NOMO-1 treated with dmso at 0.1 percent for 144 hours (cell line): ENCODE results near the gene WRNIP1.
"Not testable (repeated sequence)": the region's sequence is repeated elsewhere in the genome, so short reads cannot be mapped to it uniquely, and the experiment has no call there.

ENCODE experiments used
- DNase-seq: peaks from one replicate; lab custom pipeline; 2025; ENCODE audit not compliant: unreplicated experiment; lab: John Stamatoyannopoulos, UW

Gene WRNIP1

DNA sequence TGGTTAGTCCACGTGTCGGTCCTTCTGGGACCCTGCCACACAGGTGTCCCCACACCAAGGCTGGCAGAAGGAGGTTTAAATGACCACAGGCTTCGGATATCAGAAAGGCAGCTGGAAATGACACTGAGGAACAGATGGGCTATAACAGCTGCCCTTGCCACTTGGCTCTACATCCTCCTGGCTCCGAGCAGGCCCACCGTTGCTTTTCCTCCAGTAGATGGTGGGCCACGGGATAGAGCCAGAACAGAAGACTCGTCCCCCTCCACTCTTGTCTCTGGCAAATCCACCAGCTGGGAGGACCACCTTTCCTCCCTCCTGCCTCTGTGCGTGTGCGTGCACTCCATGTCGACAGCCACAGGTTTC lies 17.6 kb downstream of the WRNIP1 start:
- no peak for DNase-seq

DNA sequence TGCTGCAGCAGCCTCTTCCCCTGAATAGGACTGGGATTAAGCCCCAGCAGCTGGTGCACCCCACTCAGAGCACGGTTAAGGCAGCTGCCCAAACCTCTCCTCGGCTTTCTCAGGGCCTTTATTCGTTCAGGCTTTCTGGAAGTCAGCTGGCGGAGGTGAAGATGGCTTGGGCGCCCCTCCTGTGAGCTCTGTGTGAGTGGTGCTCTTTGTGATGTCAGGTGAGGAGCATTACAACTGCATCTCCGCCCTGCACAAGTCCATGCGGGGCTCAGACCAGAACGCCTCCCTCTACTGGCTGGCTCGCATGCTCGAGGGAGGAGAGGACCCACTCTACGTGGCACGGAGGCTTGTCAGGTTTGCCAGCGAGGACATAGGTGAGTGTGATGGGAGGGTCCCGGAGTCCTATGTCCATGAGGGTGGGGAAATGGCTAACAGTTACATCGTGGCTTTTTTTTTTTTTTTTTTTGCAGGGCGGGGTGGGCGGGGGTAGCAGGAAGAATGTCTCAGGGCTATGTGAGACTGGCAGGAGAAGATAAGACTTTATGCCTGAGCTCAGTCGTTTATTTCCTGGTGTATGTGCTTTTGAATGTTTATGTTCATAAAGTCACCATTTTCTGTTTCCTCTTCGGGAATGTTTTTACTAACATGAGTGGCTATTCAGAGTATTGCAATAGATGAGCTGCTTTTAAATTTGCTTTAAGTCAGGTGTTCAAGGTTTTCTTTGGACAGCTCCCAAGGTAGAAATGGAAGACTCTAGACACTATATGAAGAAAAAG lies 18.2 kb downstream of the WRNIP1 start:
- no peak for DNase-seq

DNA sequence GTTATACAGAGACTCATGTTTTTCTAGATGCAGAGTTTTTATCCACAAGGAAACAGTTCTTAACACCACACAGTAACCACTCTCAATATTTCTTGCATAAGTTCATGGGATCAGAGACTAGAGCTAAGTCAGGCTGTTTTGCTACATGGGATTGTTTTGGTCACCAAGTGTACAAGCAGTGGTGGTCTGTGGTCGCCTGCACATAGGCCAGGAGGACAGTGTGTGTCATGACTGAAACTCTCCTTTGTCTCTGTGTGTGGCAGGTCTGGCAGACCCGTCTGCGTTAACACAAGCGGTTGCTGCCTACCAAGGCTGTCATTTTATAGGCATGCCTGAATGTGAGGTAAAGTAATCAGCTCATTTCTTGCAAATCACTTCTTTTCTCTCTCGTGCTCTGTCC lies 18.9 kb downstream of the WRNIP1 start:
- DNase-seq, result no peak

DNA sequence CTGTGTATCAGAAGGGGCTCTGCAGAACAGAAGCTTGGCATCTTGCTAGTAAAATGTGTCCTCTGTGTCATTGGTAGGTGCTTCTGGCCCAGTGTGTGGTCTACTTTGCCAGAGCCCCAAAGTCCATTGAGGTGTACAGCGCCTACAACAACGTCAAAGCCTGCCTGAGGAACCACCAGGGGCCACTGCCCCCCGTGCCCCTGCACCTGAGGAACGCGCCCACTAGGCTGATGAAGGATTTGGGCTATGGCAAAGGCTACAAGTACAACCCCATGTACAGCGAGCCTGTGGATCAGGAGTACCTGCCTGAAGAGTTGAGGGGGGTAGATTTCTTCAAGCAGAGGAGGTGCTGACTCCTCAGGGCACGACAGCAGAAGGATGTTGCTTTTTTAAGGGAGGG lies 19.7 kb downstream of the WRNIP1 start:
- no peak for DNase-seq

DNA sequence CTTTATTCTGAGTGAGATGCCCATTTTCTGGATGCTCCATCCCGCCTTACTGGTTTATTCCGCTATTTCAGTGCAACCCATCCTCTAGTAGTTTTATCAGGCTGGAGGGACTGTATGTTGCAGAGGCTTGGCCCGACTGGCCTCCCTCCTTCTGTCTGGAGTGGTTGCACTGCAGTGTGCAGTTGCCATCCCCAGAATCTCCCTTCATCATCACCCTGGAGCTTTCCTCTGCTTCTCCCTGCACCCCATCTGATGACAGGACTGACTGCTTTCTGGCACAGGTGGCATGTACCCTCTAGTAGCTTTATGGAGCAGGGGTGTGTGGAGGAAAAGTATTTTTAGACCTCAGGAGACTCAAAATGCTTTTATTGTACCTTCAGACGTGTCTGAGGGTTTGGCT lies 21.1 kb downstream of the WRNIP1 start:
- DNase-seq, result no peak

DNA sequence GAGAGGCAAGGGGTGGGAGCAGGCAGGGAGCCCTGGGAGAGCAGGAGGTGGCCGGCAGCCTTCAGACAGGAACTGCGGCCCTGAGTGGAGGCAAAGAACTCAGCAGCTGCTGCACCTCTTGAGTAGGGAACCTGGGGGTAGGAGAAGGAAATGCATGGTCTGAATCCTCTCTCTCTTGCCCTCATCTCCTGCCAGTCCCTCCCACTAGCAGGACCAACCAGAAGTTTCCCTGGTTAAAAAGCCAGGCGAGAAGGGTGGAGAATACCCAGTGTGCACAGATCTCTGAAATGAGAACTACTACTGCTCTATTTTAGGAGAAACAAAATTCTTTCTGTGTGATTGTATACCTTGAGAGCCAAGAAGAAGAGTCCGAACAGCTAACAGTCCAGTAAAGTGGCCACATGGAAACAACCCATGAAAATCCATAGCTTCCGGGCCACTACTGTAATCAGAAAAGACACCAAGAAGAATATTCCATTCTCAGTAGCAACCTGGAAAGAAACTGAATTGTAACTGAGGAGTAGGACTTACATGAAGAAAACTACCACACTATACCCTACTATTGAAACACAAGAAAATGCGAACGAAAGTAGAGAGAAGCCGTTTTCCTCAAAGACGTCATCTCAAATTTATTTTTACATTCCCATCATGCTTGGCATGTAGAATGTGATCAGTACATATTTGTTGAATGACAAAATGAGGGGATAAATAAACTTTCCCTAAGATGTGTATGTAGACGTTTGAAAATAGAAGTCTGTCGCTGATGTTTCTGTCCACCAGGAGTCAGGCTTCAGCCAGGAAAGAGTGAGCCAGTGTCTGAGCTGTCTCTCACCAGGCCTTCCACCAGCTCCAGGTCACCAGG lies 25.6 kb downstream of the WRNIP1 start:
- DNase-seq, result peak; percentile 74

DNA sequence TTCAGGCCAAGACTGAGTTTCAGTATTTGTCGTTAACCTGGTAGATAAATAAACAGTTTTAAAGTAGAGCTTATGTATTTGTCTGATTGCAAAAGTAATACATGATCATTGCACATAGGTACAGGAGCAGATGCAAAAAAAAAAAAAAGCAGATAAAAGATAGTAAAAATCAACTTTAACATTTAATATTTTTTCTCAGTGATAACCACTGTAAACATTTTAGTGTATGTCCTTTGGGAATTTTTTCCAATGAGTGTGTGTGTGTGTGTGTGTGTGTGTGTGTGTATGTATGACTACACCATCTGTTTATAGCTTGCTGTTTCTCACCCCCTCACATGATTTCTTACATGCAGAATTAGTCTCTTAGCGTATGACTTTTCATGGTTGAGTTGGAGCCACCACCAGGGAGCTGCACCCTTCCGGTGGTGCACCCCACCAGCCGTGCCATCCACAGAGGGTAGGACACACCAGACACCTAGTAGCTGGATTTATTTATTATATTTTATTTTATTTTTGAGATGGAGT lies 26.3 kb downstream of the WRNIP1 start:
- no peak for DNase-seq

DNA sequence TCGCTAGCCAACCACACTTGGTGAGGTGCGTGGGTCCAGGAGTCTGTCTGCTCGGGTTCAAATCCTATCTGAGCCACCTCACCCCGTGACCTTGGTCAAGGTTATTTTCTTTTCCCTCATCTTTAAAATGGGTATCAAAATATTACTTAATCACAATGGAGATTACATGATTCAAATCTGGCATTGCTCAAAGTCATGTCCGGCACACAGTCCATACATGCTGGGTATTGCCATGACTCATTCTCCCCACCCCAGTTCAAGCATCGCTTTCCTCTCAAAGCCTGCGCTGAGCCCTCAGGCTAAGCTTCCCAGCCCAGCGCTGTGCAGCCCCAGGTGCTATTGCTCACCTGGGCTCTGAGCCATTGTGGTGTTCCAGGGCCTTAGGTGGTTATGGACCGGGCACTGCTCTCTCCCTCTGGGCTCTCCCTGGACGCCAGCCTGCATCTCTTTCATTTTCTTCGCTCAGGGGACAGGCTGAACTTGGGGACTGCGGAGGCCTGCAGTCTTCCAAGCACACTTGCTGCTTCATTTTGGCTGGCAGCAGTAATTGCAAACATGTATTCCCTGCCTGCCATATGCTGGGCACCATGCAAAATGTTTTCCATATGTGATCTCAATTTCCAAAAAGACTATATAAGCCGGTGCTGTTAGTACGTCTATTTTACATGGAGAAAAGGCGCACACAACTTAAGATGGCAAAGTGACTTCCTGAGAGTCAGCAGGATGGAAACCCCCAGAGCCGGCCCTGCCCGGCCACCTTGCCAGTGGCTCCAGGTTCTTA lies 27.3 kb downstream of the WRNIP1 start:
- no peak for DNase-seq

DNA sequence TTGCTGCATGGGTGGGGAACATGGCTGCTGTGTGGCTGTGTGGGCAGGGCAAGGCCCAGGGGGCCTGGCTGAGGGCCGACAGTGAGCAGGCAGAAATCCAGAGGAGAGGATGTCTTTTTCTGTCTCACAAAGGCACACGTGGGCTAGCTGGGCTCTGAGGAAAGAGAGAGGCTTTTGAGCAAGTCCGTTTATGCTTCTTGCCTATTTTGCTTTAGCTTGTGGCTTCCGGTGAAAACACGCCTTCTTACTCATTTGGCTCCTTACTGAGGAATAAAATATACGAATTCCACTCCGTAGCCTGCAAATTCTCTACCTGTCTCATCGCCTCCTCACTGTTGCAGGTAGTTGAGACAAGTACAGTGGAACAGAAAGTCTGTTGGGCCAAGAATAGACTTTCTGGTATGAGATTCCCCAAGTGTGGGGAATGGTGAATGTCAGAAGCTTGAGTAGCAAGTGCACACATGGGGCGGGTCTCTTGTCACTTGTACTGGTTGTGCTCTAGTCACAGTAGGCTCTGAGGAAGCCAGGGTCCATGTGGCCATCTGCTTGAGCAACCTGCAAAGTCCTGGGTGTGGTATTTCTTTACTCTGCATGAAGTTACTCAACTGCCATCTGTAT lies 28.4 kb downstream of the WRNIP1 start:
- DNase-seq, result peak; percentile 87

DNA sequence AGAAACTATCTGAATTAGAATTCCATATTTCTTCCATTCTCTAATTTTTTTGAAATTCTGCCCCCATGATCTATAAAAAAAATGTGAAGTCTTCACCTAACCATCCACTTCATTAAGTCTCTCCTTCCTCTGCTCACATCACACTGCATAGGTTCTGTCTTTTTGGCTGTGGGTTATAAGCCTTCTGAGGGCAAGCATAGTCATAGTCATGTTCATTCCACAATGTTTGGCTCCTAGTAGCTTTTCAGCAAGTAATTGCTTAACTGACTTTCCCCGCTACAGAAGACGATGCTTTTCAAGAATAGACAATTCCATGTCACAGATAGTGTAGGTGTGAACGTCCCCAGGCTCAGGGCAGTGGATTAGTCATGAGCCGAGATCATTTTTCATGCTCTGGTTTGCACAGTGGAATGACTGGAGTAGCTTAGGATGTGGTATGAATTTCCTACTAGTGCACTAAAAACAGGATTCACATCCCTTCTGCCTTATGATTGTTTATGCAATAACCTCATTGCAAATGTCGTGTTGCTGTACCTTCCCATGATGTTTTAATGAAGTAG lies 29.1 kb downstream of the WRNIP1 start:
- DNase-seq, result no peak

DNA sequence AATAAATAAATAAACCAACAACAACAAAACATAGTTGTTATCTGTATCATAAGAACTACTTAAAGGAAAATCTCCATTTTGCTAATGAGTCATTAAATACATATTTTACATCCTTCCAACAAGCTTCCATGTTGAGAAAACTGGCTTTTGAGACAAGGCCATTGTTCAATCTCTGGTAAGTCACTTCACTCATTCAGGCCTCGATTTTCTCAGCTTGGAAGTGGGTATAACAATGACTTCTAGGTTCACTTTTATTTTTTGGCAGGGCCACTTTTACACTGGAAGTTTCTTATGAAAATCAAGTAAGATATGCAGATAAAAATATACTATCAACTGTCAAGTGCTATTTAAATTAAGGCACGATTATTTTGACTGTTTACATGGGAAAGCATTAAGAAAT lies 30.0 kb downstream of the WRNIP1 start:
- DNase-seq, result no peak

DNA sequence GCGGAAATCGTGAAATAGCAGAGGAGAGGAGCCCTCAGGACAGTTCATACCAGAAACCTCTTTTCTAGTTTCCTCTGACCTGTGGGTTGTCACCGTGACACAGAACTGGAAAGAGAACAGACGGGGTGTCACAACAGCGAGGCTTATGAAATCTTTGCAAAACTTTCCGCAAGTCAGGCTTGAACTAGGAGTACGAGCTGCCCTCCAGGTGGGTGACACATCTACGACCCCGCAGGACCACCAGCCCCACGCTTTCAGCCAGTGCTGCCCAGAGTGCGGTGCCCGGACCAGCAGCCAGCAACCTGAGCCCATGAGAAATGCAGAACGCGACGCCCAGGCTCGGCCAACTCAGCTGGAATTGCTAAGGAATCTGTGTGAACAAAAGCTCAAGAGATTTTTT lies 30.8 kb downstream of the WRNIP1 start:
- DNase-seq, result peak; percentile 66

DNA sequence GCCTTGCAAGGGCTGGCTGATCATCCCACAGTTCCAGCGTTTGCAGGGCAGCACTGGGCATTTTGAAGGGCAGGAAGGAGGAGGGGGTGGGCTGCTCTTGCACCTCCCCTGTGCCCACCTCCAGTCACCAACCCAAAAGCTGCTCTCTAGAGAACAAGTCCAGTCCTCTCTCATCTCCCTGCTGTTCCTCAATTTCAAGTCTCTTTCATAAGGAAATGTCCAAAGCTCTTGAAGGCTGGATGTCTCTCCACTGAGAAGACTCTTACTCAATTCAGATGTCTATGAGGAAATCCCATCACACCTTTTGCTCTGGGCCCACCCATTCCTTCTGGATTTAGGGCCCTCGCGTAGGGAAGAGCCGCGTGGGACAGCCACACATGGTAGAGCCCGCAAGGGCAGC lies 31.7 kb downstream of the WRNIP1 start:
- peak; percentile 50 for DNase-seq

DNA sequence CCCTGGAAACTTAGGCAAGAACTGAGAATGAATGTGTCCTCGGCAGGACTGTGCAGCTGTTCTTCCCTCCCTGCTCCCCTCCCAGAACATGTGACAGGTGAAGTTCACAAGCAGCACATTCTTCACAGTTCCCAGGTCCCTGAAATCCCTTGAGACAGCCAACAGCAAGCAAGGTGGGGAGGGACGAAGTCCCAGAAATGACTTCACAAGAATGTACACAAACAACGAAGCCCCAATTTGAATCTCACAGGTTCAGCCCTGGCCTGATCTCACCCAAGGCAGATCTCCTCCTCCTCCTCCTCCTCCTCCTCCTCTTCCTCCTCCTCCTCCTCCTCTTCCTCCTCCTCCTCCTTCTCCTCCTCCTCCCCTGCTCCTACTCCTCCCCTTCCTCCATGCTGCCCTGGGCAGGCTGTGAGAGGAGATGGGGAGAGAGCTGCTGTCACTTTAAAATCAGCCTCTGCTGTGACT lies 32.4 kb downstream of the WRNIP1 start:
- DNase-seq, result no peak

DNA sequence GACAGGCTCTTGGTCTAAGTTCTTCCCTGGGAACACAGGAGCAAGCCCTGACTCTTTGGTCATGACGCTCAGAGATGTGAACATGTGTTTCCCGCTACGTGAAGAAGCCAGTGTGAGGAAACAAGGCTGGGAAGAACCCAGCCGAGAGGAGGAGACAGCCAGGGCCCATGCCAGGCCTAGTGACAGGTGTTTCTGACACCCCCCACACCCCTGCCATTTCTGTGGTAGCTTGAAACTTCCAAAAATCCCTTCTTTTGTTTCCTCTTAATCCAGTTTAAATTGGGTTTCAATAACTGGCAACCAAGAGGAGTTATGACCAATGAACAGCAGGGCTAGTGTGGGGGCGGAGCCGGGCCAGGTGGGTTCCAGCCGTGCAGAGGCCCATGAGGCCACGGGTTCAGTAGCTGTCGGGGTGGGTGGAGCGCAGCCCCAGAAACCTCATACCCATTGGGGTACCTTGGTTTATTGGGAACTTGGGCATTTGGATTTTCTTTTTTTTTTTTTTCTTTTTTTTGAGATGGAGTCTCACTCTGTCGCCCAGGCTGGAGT lies 33.5 kb downstream of the WRNIP1 start:
- DNase-seq, result no peak

DNA sequence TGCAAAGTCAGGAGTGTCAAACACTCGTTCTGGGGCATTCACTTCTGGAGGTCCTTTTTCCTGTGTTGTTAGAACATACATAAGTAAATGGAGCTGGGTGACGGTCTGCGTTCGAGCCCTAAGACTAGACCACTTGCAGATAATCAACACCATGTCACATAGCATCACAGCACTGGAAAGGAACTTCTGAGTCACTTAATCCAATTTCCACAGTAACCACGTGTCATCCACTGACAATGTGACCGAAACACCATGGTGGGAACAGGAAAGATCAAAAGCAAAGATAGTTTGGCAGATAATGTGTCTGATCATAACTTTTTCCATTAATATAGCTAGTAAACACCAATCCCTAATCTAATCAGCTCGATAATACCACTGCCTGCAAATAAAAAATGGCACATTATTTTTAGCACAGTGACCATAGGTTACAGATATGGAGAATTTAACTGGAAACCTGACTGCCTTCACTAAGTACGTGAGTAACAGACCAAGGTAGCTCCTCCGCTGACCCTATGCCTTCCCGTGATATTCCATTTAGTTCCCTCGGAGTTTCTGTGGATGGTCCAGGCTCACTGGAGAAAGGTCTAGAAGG lies 34.8 kb downstream of the WRNIP1 start:
- DNase-seq, result no peak

DNA sequence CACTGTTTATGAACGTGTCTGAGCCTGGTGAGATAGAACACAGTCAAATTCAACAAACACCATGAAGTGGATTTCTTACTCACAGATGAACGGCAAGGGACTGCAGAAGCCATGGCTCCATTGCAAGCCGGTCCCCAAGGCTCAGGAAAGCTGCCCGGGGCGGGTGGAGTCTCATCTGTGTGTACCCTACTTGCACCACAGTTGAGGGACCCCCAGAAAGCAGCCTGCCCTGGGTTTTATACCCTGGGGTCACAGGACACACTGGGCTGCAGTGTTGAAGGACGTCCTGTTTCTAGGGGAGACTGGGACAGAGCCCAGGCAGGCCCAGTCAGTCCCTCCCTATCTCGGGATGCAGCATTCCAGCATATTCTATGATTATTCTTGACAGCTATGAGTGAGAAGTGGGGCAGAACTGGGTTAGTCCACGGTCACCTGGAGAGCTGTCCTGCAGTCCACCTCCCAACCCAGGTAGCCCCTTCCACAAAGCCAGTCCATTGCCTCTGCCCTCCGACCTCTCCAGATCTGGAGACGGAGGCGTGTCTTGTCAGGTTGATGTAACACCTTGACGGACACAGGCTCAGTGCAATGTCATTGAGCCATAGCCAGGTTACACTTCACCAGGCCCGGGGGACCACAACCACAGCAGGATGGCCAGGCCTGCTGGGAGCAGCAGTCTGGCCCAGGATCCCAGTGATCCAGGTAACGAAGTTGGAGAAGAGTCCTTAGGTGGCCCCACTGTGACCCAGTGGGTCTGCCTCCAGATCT lies 35.5 kb downstream of the WRNIP1 start:
- no peak for DNase-seq

DNA sequence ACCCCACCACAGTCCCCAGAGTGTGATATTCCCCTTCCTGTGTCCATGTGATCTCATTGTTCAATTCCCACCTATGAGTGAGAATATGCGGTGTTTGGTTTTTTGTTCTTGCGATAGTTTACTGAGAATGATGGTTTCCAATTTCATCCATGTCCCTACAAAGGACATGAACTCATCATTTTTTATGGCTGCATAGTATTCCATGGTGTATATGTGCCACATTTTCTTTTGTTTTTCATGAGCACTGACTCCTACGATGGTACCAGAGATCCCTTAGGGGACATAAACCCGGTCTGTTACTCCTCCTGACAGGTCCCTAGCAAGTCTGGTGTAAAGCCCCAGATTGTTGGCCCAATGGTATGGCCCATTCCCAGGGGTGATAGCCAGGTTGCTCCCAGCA lies 36.5 kb downstream of the WRNIP1 start:
- not testable (repeated sequence) for DNase-seq

DNA sequence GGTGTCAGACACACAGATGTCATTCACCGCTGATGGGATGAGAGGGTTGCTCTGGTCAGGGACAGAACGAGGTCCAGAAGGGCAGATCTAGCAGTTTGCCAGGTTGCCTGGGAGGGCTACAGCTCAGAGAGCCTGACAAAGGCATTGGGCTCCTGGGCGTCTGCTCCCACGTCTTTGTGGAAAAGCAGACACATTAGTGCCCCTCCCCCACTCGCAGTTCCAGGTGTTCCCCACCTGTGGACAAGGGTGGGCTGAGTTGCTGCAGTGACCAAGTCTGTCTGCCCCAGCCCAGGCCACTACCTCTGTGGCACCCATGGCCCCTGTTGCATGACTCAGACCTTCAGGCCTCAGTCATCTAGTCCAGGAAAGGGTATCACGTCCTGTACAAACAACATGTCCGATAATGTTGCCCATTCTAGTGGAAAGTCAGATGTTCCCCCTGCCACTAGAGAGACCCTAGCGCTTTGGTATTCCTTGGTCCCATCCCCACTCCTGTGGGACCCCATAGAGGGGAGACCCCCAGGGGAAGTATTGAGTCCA lies 37.4 kb downstream of the WRNIP1 start:
- DNase-seq, result no peak
